ENCODE measurements around the gene AMT. TPM values are rescaled to one million over a fixed set of nuclear protein-coding genes. Genes with fewer than 3 reads are reported as not detected.
A peak's percentile ranks its signal among the peaks of the same experiment; 100 is the strongest.

The AMT gene
- total and polyA plus RNA-seq, 2 of the 13 experiments (the other 11 are each of a cell fraction or from before 2014, with no cell fraction given) = 35.3 to 59.0 TPM

GRCh38 chr3:49422379-49423248 is at the start of gene AMT (continued):
- TF ChIP-seq E2F2 (CRISPR knock-in tag; IDR thresholded peaks at IDR 0.05; ENCODE audit: borderline replicate concordance) (no peak), ZFP36L1 (CRISPR knock-in tag; IDR thresholded peaks at IDR 0.05) (0 out of 2 replicates have a peak, but pooled peaks have one; percentile 58), CTCF (CRISPR knock-in tag; IDR thresholded peaks at IDR 0.05) (peak; percentile 30; the same call in 1 of the 2 replicates), FOSL2 (CRISPR knock-in tag; IDR thresholded peaks at IDR 0.05) (peak; percentile 78), ZNF432 (CRISPR knock-in tag; IDR thresholded peaks at IDR 0.05; ENCODE audit: borderline replicate concordance) (no peak), ZNF574 (CRISPR knock-in tag; IDR thresholded peaks at IDR 0.05) (peak; percentile 92), ARID4A (CRISPR knock-in tag; IDR thresholded peaks at IDR 0.05; ENCODE audit: borderline replicate concordance) (peak; percentile 69), RCOR2 (CRISPR knock-in tag; IDR thresholded peaks at IDR 0.05) (no peak), ZFAT (CRISPR knock-in tag; conservative IDR thresholded peaks at IDR 0.05) (no peak), RBM22 (optimal IDR thresholded peaks at IDR 0.05; ENCODE audit: low read length) (no peak), ZNF572 (CRISPR knock-in tag; IDR thresholded peaks at IDR 0.05) (no peak; the same call in 1 of the 2 replicates), ZNF7 (CRISPR knock-in tag; IDR thresholded peaks at IDR 0.05) (no peak), ZNF740 (CRISPR knock-in tag; IDR thresholded peaks at IDR 0.05) (no peak), RARA (CRISPR knock-in tag; IDR thresholded peaks at IDR 0.05) (peak; percentile 71), NFE2L1 (CRISPR knock-in tag; IDR thresholded peaks at IDR 0.05; ENCODE audit: borderline replicate concordance) (no peak), CREM (IDR thresholded peaks at IDR 0.05) (peak; percentile 93), CREM (CRISPR knock-in tag; IDR thresholded peaks at IDR 0.05) (peak; percentile 39; the same call in 1 of the 2 replicates), TOE1 (CRISPR knock-in tag; IDR thresholded peaks at IDR 0.05) (no peak)

All from HepG2 (cell line).